ENCODE results near the gene NHLH1. TPM values are rescaled to one million over a fixed set of nuclear protein-coding genes. Genes with fewer than 3 reads are reported as not detected.
A peak's percentile ranks its signal among the peaks of the same experiment; 100 is the strongest.

The NHLH1 gene
- total and polyA plus RNA-seq, 3 experiments from 2014 or later = 0.38 to 0.48 TPM; not detected in 1

- peaks cover 5% of the 10 kb centered on the region for H3K4me1 ChIP-seq (ENCODE audit: insufficient read depth, low read length)
- Mint-ChIP-seq H3K27me3 (peaks cover 17 to 27% of the 10 kb centered on the region in 2 donors), H3K36me3 (no peaks in the 10 kb centered on the region), H3K4me1 (peaks cover 6% of the 10 kb centered on the region in 3 donors), H3K27ac (no peak overlapping the region), H3K4me3 (peak overlapping the region in 2 of 7 donors; percentile 2 to 15), H3K9me3 (no peaks in the 10 kb centered on the region)
- H3K4me3 ChIP-seq (ENCODE audit: low read length) = no peak overlapping the region
- no peak overlapping the region for H3K27ac ChIP-seq (ENCODE audit: low read depth, low read length)
- no peaks in the 10 kb centered on the region for H3K9me3 ChIP-seq (ENCODE audit: low read length)
- POLR2A ChIA-PET = no interaction called here
- H3K36me3 ChIP-seq (ENCODE audit: insufficient read depth, low read length) = no peaks in the 10 kb centered on the region
- peaks cover 16% of the 10 kb centered on the region for H3K27me3 ChIP-seq (ENCODE audit: insufficient read depth, low read length, poor library complexity, severe bottlenecking)
- CTCF ChIA-PET = no interaction called here
- no peak for DNase-seq
Observed at GRCh38 chr1:160402001-160402795, 35.3 kb downstream of the NHLH1 start.

- CTCF ChIA-PET = no interaction called here
- DNase-seq = no peak
- Histone ChIP-seq H3K27me3 (ENCODE audit: insufficient read depth, low read length, poor library complexity, severe bottlenecking) (peaks cover 16% of the 10 kb centered on the region), H3K4me1 (ENCODE audit: insufficient read depth, low read length) (peaks cover 5% of the 10 kb centered on the region), H3K36me3 (ENCODE audit: insufficient read depth, low read length) (no peaks in the 10 kb centered on the region), H3K4me3 (ENCODE audit: low read length) (no peak overlapping the region), H3K27ac (ENCODE audit: low read depth, low read length) (no peak overlapping the region), H3K9me3 (ENCODE audit: low read length) (no peaks in the 10 kb centered on the region)
- Mint-ChIP-seq H3K9me3 (no peaks in the 10 kb centered on the region), H3K36me3 (no peaks in the 10 kb centered on the region), H3K4me3 (peak overlapping the region in 1 of 7 donors; percentile 16), H3K27ac (no peak overlapping the region), H3K27me3 (peaks cover 17 to 27% of the 10 kb centered on the region in 2 donors), H3K4me1 (peaks cover 6% of the 10 kb centered on the region in 3 donors)
- POLR2A ChIA-PET = no interaction called here
Observed at GRCh38 chr1:160403244-160403643, 36.4 kb downstream of the NHLH1 start.

GRCh38 chr1:160404094-160404493 is 37.2 kb downstream of the NHLH1 start:
- no peaks in the 10 kb centered on the region for H3K9me3 ChIP-seq (ENCODE audit: low read length)
- peaks cover 16% of the 10 kb centered on the region for H3K27me3 ChIP-seq (ENCODE audit: insufficient read depth, low read length, poor library complexity, severe bottlenecking)
- peaks cover 6% of the 10 kb centered on the region in 3 donors for H3K4me1 Mint-ChIP-seq
- H3K36me3 ChIP-seq (ENCODE audit: insufficient read depth, low read length) = no peaks in the 10 kb centered on the region
- POLR2A ChIA-PET = no interaction called here
- H3K4me3 Mint-ChIP-seq = no peak overlapping the region
- DNase-seq = no peak
- CTCF ChIA-PET = no interaction called here
- H3K27ac Mint-ChIP-seq = no peak overlapping the region
- H3K36me3 Mint-ChIP-seq = no peaks in the 10 kb centered on the region
- H3K4me1 ChIP-seq (ENCODE audit: insufficient read depth, low read length) = peaks cover 5% of the 10 kb centered on the region
- no peak overlapping the region for H3K27ac ChIP-seq (ENCODE audit: low read depth, low read length)
- no peak overlapping the region for H3K4me3 ChIP-seq (ENCODE audit: low read length)
- H3K9me3 Mint-ChIP-seq = no peaks in the 10 kb centered on the region
- H3K27me3 Mint-ChIP-seq = peaks cover 15 to 23% of the 10 kb centered on the region in 2 donors

- Mint-ChIP-seq H3K27ac (peak overlapping the region in 1 of 8 donors; percentile 77), H3K4me3 (no peak overlapping the region), H3K4me1 (peaks cover 6% of the 10 kb centered on the region in 3 donors), H3K27me3 (peaks cover 15 to 20% of the 10 kb centered on the region in 2 donors), H3K9me3 (no peaks in the 10 kb centered on the region), H3K36me3 (no peaks in the 10 kb centered on the region)
- CTCF ChIA-PET = no interaction called here
- Histone ChIP-seq H3K4me1 (ENCODE audit: insufficient read depth, low read length) (peaks cover 5% of the 10 kb centered on the region), H3K9me3 (ENCODE audit: low read length) (no peaks in the 10 kb centered on the region), H3K27ac (ENCODE audit: low read depth, low read length) (no peak overlapping the region), H3K36me3 (ENCODE audit: insufficient read depth, low read length) (no peaks in the 10 kb centered on the region), H3K4me3 (ENCODE audit: low read length) (no peak overlapping the region), H3K27me3 (ENCODE audit: insufficient read depth, low read length, poor library complexity, severe bottlenecking) (peaks cover 12% of the 10 kb centered on the region)
- POLR2A ChIA-PET = no interaction called here
- no peak for DNase-seq
Observed at GRCh38 chr1:160405331-160405877, 38.5 kb downstream of the NHLH1 start.

GRCh38 chr1:160406131-160406968 is 39.5 kb downstream of the NHLH1 start:
- no peak overlapping the region for H3K27ac ChIP-seq (ENCODE audit: low read depth, low read length)
- no peak overlapping the region for H3K4me3 Mint-ChIP-seq
- peaks cover 1 to 3% (median 2%) of the 10 kb centered on the region in 3 donors for H3K4me1 Mint-ChIP-seq
- H3K27me3 ChIP-seq (ENCODE audit: insufficient read depth, low read length, poor library complexity, severe bottlenecking) = peaks cover 7% of the 10 kb centered on the region
- POLR2A ChIA-PET = no interaction called here
- no peaks in the 10 kb centered on the region for H3K4me1 ChIP-seq (ENCODE audit: insufficient read depth, low read length)
- H3K4me3 ChIP-seq (ENCODE audit: low read length) = no peak overlapping the region
- H3K9me3 Mint-ChIP-seq = no peaks in the 10 kb centered on the region
- no peak for DNase-seq
- CTCF ChIA-PET = interaction anchor here (1.9 kb wide), 1 partner anchor 8 kb away, joined by 4 read pairs; no protein-coding TSS in a partner anchor
- no peaks in the 10 kb centered on the region for H3K36me3 Mint-ChIP-seq
- no peaks in the 10 kb centered on the region for H3K9me3 ChIP-seq (ENCODE audit: low read length)
- peaks cover 12 to 16% of the 10 kb centered on the region in 2 donors for H3K27me3 Mint-ChIP-seq
- no peaks in the 10 kb centered on the region for H3K36me3 ChIP-seq (ENCODE audit: insufficient read depth, low read length)
- no peak overlapping the region for H3K27ac Mint-ChIP-seq

GRCh38 chr1:160407839-160408801 is 41.2 kb downstream of the NHLH1 start:
- ChIA-PET POLR2A (no interaction called here), CTCF (interaction anchor here (0.6 to 1.9 kb wide), 3 partner anchors 10 to 215 kb away, joined by 3 to 4 read pairs (median 3); no protein-coding TSS in a partner anchor)
- Histone ChIP-seq H3K4me3 (ENCODE audit: low read length) (no peak overlapping the region), H3K36me3 (ENCODE audit: insufficient read depth, low read length) (no peaks in the 10 kb centered on the region), H3K27ac (ENCODE audit: low read depth, low read length) (no peak overlapping the region), H3K9me3 (ENCODE audit: low read length) (no peaks in the 10 kb centered on the region), H3K27me3 (ENCODE audit: insufficient read depth, low read length, poor library complexity, severe bottlenecking) (no peaks in the 10 kb centered on the region), H3K4me1 (ENCODE audit: insufficient read depth, low read length) (no peaks in the 10 kb centered on the region)
- DNase-seq = no peak
- peaks cover 0 to 3% of the 10 kb centered on the region in 2 donors for H3K27me3 Mint-ChIP-seq
- H3K36me3 Mint-ChIP-seq = no peaks in the 10 kb centered on the region
- no peaks in the 10 kb centered on the region for H3K9me3 Mint-ChIP-seq
- no peak overlapping the region for H3K4me3 Mint-ChIP-seq
- H3K27ac Mint-ChIP-seq = no peak overlapping the region
- H3K4me1 Mint-ChIP-seq = no peaks in the 10 kb centered on the region

- CTCF ChIA-PET = interaction anchor here (0.8 kb wide), 1 partner anchor 216 kb away, joined by 3 read pairs; no protein-coding TSS in a partner anchor
- Histone ChIP-seq H3K27ac (ENCODE audit: low read depth, low read length) (no peak overlapping the region), H3K27me3 (ENCODE audit: insufficient read depth, low read length, poor library complexity, severe bottlenecking) (no peaks in the 10 kb centered on the region), H3K9me3 (ENCODE audit: low read length) (no peaks in the 10 kb centered on the region), H3K36me3 (ENCODE audit: insufficient read depth, low read length) (no peaks in the 10 kb centered on the region), H3K4me1 (ENCODE audit: insufficient read depth, low read length) (no peaks in the 10 kb centered on the region), H3K4me3 (ENCODE audit: low read length) (no peak overlapping the region)
- no peaks in the 10 kb centered on the region for H3K4me1 Mint-ChIP-seq
- POLR2A ChIA-PET = no interaction called here
- no peaks in the 10 kb centered on the region for H3K9me3 Mint-ChIP-seq
- no peaks in the 10 kb centered on the region for H3K36me3 Mint-ChIP-seq
- peaks cover 0 to 3% of the 10 kb centered on the region in 2 donors for H3K27me3 Mint-ChIP-seq
- no peak for DNase-seq
- H3K4me3 Mint-ChIP-seq = no peak overlapping the region
- H3K27ac Mint-ChIP-seq = no peak overlapping the region
Observed at GRCh38 chr1:160408864-160409263, 42.0 kb downstream of the NHLH1 start.

Data from CD8-positive, alpha-beta memory T cell (primary cell).